Measurements from ENCODE around the gene ASCL3.

- TF ChIP-seq CTCF (IDR thresholded peaks at IDR 0.05; ENCODE audit: insufficient read depth, low read depth, low read length) (no peak), EZH2 (IDR thresholded peaks at IDR 0.05; ENCODE audit: insufficient read depth, low read length) (no peak)
Observed at GRCh38 chr11:8964324-8965320, 21.8 kb upstream of the ASCL3 start, which contains the start of gene TMEM9B.

All from astrocyte (in vitro differentiated cells and primary cell).